Measurements from ENCODE around the gene BAIAP3. TPM values are rescaled to one million over a fixed set of nuclear protein-coding genes. Genes with fewer than 3 reads are reported as not detected.

BAIAP3 gene
- polyA plus RNA-seq, 1 donor from 2014 or later: 65.2 TPM

- no peaks in the 10 kb centered on the region for H3K79me2 ChIP-seq (replicated peaks; ENCODE audit: insufficient read depth, low read length)
- H3K9me3 ChIP-seq (ENCODE audit: low read length): no peaks in the 10 kb centered on the region
- no peak overlapping the region for H3K27ac ChIP-seq (ENCODE audit: low read length)
- no peak overlapping the region for H3K9ac ChIP-seq (ENCODE audit: low read length)
- no peak overlapping the region for H2AFZ ChIP-seq (ENCODE audit: low read depth, low read length)
- H3F3A ChIP-seq (ENCODE audit: insufficient read depth, low read length, poor library complexity, severe bottlenecking): no peaks in the 10 kb centered on the region
- no peaks in the 10 kb centered on the region for H3K27me3 ChIP-seq (ENCODE audit: insufficient read depth, low read depth, low read length)
- no peaks in the 10 kb centered on the region for H4K20me1 ChIP-seq (ENCODE audit: insufficient read depth)
- TF ChIP-seq TAF1 (IDR thresholded peaks at IDR 0.05; ENCODE audit: low read depth) (no peak), REST (IDR thresholded peaks at IDR 0.05; ENCODE audit: borderline replicate concordance) (no peak), EP300 (conservative IDR thresholded peaks at IDR 0.05; ENCODE audit: poor library complexity, severe bottlenecking) (no peak), SMC3 (conservative IDR thresholded peaks at IDR 0.05; ENCODE audit: poor library complexity) (no peak), CTCF (IDR thresholded peaks at IDR 0.05; ENCODE audit: poor library complexity, severe bottlenecking) (no peak), EZH2 (IDR thresholded peaks at IDR 0.05; ENCODE audit: borderline replicate concordance, insufficient read depth, low read length, poor library complexity, severe bottlenecking) (no peak), MXI1 (conservative IDR thresholded peaks at IDR 0.05; ENCODE audit: poor library complexity, severe bottlenecking) (no peak), RAD21 (conservative IDR thresholded peaks at IDR 0.05) (no peak), POLR2AphosphoS5 (IDR thresholded peaks at IDR 0.05) (no peak)
- no peak overlapping the region for H3K4me2 ChIP-seq (ENCODE audit: low read length)
- H3K36me3 ChIP-seq (ENCODE audit: insufficient read depth, low read length): no peaks in the 10 kb centered on the region
- no peak overlapping the region for H3K4me3 ChIP-seq (ENCODE audit: low read length)
- no peaks in the 10 kb centered on the region for H3K9me2 ChIP-seq (ENCODE audit: insufficient read depth, low read length)
Observed at GRCh38 chr16:1299012-1299867, 34.2 kb upstream of the BAIAP3 start.

- H3K36me3 ChIP-seq (ENCODE audit: insufficient read depth, low read length): no peaks in the 10 kb centered on the region
- H3K4me3 ChIP-seq (ENCODE audit: low read length): no peak overlapping the region
- no peaks in the 10 kb centered on the region for H3K9me2 ChIP-seq (ENCODE audit: insufficient read depth, low read length)
- no peaks in the 10 kb centered on the region for H3K79me2 ChIP-seq (replicated peaks; ENCODE audit: insufficient read depth, low read length)
- no peaks in the 10 kb centered on the region for H3K9me3 ChIP-seq (ENCODE audit: low read length)
- H3K27ac ChIP-seq (ENCODE audit: low read length): no peak overlapping the region
- no peak for TF ChIP-seq RAD21 (conservative IDR thresholded peaks at IDR 0.05)
- TF ChIP-seq CTCF (IDR thresholded peaks at IDR 0.05; ENCODE audit: poor library complexity, severe bottlenecking): no peak
- TF ChIP-seq EZH2 (IDR thresholded peaks at IDR 0.05; ENCODE audit: borderline replicate concordance, insufficient read depth, low read length, poor library complexity, severe bottlenecking): no peak
- no peak for TF ChIP-seq POLR2AphosphoS5 (IDR thresholded peaks at IDR 0.05)
- no peak for TF ChIP-seq REST (IDR thresholded peaks at IDR 0.05; ENCODE audit: borderline replicate concordance)
- TF ChIP-seq TAF1 (IDR thresholded peaks at IDR 0.05; ENCODE audit: low read depth): no peak
- no peak for TF ChIP-seq MXI1 (conservative IDR thresholded peaks at IDR 0.05; ENCODE audit: poor library complexity, severe bottlenecking)
- no peaks in the 10 kb centered on the region for H3K27me3 ChIP-seq (ENCODE audit: insufficient read depth, low read depth, low read length)
- no peak overlapping the region for H3K4me2 ChIP-seq (ENCODE audit: low read length)
- no peak overlapping the region for H2AFZ ChIP-seq (ENCODE audit: low read depth, low read length)
- H4K20me1 ChIP-seq (ENCODE audit: insufficient read depth): no peaks in the 10 kb centered on the region
- no peak overlapping the region for H3K9ac ChIP-seq (ENCODE audit: low read length)
- no peaks in the 10 kb centered on the region for H3F3A ChIP-seq (ENCODE audit: insufficient read depth, low read length, poor library complexity, severe bottlenecking)
Observed at GRCh38 chr16:1299868-1300203, 33.6 kb upstream of the BAIAP3 start.

All from neural cell (in vitro differentiated cells).